NCI-H2107 (cell line): ENCODE measurements around the gene TRIO.

ENCODE experiments used
- DNase-seq: peaks from one replicate; lab custom pipeline; 2025; lab: John Stamatoyannopoulos, UW

TRIO gene

DNA sequence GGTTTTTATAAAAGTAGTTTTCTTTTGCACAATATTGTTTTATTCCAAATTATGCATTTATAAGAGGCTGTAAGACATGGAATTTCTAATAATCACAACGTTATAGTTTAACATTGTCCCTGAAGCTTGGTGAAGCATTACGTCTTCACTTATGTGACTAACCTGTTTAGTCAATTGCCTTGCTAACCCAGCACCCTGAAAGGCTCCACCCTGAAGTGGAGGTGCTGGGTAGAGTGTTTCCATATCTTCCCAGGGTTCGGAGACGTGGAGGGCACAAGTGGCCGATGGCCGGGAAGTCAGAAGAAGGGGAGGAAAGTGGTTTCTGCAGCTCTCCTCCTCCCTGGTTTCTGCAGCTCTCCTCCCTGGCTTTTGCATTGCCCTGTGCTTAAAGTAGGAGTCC, 83.4 kb downstream of the TRIO start:
- DNase-seq = no peak

DNA sequence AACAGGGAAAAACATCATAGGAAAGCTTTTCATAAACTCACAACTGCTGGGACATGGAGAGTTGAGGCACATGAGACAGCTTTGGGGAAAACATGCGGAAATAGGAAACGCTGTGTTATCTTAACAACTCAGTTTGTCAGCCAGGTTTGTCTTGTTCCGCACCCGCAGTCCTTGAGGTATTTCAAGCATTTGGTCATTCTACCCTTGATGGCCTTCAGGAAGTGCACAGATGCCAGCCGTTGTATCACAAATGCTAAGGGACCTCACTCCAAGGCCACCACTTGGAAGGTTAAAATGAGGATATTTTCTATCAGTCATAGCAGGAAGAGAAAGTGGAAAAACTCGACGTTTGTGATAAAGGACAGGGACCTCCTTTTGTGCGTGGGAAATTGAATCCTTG, 83.8 kb downstream of the TRIO start:
- DNase-seq = no peak

DNA sequence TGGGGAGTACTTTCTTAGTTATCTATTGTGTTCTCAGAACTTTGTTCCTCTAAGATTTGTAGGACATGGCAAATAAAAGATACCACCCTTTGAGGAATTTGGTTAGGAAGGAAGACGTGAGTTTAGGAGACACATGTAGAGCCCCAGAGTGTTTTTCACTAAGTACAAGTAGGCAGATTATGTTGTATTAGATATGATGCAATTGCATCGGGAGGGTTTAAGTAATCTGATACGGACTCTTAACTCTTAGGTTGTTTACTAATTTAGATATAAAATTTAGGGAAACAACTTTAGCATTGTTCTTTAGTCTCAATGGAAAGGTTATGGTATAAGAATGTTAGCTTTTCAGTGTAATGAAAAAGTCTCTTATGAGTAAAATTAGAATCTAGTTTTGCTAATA, 84.4 kb downstream of the TRIO start:
- DNase-seq = no peak

DNA sequence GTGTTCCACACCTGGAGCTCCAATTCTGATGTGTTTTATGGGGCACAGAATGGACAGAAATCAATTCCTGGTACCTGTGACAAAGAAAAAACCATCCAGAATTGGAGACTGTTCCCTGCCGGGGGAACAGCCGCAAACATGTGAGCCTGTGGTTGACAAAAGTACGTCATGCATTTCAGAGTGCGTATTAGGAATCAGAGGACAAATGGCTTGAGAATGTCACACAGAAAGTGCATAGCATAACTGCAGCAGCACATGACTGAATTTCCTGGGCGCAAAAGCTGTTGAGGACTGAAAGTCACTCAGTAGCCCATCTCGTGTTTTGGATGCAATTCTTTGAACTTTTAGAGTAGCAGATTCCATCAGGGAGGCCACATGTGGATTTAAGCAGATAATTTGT, 85.1 kb downstream of the TRIO start:
- DNase-seq = peak; percentile 44

DNA sequence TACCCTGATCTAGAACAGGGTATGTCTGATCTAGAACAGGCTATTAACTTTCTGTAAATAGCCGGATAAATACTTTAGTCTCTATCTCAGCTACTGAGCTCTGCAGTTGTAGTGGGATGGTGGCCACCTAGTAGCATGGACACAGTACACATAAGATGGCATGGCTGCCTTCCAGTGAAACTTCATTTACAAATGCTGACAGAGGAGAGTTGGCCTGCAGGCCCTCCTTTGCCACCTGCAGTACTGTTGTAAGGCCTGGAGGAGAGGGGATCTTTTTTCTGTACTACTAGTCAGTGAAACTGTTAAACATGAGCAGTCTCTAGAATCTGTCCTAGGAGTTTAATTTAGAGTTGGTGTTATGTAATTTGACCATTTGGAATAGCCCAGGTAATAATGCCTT, 86.0 kb downstream of the TRIO start:
- no peak for DNase-seq

DNA sequence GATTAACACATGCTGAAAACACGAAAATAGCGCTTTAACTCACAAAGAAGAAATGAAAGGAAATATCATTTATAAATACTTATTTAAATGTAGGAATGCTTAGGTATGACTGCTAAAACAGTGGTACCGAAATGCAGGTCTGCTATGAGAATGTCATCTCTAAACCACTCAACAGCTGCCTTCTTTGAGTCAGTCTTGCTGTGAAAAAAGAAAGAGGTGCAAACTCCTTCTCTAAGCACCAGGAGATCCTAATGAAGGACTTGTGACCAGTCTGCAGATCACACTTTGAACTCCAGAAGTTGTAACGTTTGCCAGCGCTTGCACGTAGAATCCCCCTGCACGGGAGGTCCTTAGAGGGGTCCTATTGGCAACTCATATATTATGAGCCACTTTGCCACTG, 86.6 kb downstream of the TRIO start:
- DNase-seq = no peak

DNA sequence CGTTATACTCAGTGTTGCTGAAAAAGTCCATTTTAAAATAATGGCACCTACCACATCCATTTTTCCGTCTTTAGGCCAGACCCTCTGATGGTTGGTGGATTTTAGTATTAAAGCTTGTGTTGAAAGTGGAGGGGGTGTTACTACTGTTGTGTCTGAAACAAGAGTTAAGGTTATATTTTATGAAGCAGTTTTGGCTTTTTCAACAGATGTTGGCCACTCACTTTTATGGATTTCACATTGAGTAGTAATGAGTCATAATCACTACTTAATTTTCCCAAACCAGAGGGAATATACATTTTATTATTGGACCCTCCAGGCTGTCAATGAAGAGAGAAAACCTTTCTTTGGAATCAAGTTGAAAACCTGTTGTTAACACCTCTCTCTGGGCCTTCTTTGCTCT, 88.0 kb downstream of the TRIO start:
- DNase-seq = no peak

DNA sequence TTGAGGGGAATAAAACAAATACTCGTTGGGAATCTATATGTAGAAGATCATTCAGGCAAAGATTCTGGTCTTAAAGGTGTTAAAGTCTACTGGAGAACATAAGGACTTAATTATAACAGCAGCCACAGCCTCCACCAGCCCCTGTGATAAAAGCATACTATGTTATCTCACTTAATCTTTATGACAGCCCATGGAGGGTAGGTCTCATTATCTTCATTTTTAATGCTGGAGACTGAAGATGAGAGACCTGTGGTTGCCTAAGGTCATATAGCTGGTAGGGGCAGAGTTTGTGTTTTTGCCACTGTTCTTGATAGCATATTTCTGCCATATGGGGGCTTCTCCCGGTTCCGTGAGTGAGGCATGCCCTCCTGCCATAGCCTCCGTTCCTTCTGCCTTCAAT, 88.7 kb downstream of the TRIO start:
- no peak for DNase-seq

DNA sequence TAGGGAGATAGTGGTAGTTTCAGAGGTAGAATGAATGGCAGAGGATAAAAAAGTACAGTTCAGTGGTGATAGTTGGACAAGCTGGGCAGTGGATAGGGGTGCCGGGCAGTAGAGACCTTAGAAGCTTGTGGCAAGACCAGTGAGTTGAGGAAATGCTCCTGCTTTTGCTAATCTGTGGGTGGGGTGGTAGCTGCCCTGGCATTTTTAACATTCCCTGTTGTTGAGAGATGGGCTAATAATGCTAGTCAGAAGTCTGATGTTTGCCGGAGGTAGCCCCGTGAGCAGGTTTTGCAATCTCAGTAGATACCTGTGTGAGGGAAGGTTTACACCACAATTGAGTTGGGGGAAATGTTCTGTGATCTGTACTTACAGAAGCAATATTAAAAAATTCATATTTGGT, 91.1 kb downstream of the TRIO start:
- no peak for DNase-seq

DNA sequence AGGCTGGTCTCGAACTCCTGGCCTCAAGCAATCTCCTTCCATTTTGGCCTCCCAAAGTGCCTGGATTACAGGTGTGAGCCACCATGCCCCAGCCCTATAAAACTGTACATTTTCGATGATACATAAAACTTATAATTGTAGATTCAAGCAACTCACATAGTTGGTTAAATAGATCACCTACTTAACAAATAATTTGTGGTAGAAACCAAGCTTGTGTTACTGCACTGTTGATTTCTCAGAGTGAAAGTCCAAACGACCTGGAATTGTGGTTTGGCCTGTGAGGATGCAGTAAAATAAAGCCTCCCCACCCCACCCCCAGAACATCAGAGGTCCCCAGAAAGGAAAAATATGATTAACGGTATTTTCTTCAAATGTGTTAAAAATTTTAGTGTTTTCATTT, 92.7 kb downstream of the TRIO start:
- DNase-seq = no peak

DNA sequence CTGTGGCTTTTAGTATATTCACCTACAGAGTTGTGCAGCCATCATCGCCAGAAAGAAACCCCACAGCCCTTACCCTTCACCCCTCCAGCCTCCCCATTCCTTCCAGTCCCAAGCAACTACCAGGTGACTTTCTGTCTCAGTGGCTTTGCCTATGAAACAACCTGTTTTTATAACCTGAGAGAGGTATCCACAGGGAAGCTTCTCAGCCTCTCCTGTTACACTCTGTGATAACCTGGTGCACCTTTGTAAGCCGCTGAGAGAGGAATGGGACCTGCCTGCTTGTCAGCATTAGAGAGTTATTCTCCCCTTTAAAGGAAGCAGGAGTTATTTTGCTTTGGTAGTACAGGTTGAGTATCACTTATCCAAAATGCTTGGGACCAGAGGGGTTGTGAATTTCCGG, 93.6 kb downstream of the TRIO start:
- DNase-seq = peak; percentile 59

DNA sequence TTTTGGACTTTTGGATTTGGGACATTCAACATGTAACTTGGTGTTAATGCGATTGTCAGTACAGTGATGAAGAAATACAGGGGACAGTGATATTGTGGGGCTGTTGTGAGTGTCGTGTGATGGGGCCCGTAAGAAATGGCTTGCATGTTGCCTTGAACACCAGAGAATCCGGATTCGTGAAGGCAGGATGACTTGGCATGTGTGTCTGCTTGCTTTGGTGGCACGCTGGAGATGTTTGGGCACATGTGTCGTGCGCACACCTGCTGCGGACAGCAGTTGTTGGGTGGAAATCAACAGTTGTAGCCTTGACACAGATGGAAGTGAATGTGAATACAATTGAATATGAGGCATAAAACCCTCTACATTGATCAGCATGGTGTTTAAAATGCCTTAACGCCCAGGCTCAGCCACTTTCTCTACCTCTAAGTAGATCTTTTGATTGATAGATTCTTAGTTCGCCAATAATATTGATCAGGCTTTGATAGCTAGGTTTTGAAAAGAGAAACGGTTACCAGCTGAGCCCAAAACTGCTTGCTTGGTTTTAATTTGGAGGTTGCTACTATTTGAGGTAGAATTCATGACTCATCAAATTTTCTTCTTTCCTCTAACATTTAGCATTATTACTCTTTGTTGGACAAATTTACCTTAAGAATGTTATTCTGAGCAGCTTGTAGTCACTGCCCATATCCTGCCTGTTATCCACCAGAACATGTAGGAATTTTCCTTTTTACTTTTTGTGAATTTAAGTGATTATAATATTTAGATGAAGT, 94.4 kb downstream of the TRIO start:
- DNase-seq = no peak

DNA sequence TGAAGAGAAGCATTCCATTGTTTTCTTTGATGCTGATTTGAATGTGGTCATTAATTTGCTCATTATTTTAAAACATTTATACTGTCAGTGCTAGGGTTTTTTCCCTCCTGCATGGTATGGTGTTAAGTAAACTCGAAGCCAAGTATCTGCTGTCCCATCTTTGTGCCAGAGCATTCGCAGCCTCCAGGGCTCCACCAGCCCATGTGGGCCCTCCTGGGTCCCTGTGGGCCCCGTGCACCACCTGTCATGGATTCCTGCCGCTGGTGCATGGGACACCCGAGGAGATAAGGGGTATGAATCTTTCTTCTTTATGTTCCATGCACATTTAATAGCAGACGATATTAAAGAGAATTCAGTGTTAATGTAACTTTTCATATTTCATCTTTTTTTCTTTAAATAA, 95.1 kb downstream of the TRIO start:
- no peak for DNase-seq

DNA sequence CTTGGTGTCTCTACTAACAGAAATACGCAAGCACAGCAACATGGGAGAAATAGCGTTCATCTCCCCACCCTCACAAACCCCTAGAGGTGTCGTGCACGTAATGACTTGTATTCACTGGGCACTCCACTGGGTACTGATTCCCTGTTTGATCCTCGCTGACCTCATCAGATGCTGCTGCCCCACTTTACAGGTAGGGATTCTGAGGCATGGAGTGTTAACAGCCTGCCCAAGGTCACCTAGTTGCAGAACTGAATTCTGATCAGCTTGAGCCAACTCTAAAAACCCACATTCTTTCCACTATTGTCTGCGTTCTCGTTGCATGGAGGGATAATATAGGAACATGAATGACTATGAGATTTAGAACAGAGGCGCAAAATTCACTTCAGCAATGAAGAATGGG, 96.3 kb downstream of the TRIO start:
- DNase-seq = no peak

DNA sequence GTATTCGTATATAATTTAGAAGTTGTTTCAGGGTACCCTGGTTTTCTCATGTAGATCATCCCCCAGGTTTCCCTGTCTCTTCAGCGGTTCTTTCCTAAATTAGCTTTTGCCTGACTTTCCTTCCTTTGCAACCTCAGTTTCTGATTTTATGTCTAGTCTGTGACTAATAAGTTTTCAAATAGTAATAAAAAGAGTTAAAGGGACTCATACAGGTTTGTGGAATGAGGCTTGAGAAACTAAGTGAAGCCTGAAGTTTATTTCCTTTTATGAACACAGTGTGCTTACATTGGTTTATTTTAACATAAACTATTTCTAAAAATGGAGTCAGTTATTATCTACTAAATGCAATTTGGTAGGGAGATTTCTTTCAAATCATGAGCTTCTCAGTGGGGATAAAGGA, 96.8 kb downstream of the TRIO start:
- no peak for DNase-seq

DNA sequence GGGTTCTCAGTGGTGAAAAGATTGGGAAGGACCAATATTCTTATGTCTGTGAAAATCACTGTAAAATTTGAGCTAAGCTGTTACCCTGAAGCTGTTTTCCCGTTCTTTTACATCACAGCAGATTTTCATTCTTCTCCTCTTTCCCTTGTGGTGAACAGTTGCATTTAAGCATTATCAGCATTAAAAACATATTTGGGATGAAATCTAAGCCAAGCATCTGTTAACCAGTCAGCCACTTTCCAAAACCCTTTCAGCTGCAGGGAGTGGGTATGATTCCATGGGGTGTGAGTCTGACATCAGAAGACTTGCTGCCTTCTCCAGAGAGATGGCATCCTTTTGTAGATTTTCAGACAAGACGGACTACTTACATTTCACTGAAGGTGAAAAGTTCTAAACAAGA, 97.2 kb downstream of the TRIO start:
- no peak for DNase-seq

DNA sequence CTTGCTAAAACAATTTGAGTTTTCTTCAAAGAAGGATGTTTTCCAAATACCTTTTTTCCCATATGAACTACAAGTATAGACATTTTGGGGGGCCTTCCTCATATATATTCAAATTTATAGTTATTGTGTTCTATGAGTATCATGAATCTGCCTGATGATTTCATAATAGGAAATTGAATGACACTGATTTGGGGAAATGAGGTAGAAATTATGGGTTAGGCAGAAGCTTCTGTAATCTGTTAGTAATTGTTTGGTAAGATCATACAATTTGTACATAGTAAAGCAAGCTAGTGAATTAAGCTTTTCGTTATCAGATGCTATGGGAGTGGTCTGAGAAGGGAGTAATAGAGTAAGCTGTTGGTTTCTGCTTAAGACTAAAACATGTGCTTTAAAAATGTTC, 98.0 kb downstream of the TRIO start:
- DNase-seq = no peak

DNA sequence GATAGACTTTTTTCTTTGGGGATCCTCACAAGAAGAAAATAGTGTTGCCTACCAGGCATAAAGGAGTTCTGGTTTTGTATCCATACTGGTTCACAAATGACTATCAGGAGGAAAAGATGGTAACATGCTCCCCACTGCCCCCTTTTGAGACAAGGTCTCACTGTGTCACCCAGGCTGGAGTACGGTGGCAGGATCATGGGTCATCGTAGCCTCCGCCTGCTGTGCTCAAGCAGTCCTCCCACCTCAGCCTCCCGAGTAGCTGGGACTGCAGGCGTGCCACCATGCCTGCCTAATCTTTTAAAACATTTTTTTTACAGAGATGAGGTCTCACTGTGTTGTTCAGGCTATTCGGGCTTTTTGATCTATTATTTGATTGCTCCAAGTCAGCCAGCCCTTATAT, 99.3 kb downstream of the TRIO start:
- no peak for DNase-seq

DNA sequence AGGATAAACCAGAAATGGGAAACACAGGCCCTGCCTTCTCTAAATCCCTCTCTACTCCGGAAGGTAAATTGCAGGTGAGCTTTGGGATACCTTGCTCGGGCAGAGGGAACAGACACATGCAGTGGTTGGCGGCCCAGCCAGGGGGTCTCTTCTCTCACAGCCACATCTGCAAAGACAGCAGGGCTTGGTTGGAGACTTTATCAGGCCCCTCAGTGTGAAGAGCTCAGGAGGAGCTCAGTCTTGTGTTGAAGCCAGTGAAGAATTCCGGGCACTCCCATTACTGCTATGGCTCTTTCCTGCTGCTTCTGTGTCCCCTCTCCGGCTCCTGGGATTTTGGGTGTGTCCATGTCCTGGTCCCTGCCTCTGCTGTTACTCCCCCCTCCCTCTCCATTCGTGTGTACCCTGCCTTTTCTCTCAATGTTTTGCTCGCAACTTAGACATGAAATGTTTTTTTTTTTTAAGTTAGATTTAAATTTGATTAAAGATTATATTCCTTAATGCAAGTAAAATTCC, 99.8 kb downstream of the TRIO start:
- DNase-seq = no peak

DNA sequence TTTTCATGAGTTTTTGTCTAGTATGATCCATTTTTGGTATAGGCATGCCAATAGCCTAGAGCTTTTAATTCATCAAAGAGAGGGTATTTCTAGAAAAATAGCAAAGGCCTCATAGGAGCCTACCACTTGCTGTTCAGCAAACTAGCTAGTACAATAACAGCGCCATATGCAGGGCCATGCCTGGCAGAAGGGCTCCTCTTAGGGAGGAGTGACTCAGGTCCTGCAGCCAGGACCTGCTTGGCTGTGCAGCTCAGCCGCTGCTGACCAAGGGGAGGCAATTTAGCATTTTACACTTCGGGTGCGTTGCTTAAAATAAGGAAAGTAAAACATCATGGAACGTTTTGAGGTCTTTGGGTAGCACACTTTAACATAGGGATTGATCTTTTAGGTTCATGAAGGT, 100.6 kb downstream of the TRIO start:
- DNase-seq = no peak

DNA sequence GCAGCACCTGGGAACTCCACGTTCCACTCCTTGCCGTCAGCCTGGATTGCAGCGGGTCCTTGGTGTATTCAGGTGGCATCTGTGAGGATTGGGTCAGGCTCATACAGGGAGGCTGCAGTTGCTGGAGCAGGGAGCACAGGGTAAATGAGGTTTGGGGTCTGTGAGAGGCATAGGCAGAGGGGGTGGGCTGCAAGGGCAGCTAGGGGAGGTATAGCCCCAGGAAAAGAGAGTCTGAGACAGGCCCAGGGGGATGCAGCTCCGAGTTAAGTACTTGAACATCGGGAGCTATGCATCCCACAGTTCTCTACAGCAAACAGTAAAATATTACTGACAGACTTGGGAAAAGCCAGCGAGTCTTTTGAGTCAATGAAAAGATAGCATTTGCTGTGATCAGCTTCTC, 101.6 kb downstream of the TRIO start:
- no peak for DNase-seq

DNA sequence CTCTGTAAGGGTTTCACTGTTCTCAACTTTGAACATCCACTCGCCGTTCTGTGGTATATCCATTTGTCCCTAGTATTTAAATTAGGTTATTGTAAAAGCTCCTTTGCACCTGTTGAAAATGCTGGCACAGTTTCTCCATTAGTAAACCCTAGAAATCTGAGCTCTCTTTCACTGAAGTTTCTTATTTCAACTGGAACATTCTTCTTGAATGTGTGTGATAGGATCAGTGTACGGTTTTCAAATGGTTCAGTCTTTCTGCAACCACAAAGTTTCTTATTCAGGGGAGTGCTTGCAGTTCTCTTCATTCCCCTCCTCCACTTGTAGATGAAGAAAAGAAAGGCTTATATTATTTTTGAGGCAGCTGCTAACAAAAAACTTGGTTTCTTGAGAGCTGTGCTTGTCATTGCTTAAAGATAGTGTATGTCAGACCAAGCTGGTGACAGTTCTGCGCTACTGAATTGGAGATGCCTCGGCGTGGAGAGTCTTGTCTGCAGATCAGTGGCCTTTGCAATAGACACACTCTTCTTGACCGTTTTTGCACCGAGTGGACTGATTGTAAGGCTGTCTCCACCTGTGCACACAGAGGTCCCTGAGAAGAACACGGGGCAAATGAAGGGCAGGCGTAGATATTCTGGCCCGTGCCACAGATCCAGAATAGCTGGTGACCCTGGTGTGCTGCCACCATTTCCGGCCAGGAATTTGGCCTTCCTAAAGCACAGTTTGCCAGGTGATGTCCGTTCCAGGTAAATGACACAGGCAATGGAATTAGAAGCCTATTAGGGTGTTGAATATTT, 102.2 kb downstream of the TRIO start:
- peak; percentile 73 for DNase-seq

DNA sequence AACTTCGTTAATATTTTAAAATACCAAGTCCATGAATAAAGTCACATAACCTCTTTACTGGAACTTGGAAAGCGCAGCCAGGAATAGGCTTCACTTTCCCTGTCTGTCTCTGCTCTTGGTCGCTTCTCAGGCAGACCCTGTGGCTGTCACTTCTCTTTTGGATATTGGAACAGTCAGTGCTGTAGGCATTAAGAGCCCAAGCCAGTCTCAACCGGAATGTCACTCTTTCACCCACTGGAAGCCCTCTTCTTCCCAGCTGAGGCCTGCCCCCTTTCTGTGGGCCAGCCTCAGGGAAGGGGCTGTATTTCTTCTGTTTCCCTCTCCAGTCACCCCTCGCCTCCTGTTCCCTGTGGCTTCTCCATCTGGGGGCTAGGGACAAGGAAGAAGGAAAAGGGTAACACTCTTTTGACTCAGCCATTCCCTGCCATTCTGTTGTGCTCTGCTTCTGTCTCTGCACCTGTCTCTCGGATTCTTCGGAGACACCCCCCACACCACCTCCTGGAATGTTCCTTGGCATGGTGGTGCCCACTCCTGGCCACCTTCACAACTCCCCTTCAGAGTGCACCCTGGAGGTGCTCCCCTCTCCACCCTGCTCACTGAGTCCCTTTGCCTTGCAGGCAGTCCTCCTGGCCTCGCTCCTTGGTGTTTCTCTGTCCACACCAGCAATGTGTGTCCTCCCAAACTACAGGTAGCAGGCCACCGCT, 103.4 kb downstream of the TRIO start:
- no peak for DNase-seq
